ENCODE results near the gene SOX13.

DNA sequence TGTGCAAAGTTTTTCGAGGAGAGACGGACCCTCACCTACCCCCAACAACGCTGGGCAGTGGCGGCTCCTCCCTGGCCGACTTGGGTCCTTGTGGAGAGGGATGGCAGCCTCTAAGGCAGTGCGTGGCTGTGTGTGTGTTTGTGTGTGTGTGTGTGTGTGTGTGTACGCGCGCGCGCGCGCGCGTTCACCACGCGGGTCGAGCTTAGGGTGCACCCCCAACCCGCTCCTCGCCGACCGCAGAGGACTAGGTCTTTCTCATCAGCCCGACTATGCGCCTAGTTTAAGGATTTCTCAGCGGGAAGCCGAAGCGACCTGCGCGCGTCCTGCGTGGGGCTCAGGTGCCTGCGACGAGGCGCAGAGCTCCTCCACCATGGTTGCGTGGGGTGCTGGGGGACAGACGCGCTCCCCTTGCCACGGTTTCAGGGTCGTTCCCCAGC lies 940 bp downstream of the SOX13 start:
- no peak for TF ChIP-seq POLR2A (IDR thresholded peaks at IDR 0.05)
- TF ChIP-seq, protein P1, sequence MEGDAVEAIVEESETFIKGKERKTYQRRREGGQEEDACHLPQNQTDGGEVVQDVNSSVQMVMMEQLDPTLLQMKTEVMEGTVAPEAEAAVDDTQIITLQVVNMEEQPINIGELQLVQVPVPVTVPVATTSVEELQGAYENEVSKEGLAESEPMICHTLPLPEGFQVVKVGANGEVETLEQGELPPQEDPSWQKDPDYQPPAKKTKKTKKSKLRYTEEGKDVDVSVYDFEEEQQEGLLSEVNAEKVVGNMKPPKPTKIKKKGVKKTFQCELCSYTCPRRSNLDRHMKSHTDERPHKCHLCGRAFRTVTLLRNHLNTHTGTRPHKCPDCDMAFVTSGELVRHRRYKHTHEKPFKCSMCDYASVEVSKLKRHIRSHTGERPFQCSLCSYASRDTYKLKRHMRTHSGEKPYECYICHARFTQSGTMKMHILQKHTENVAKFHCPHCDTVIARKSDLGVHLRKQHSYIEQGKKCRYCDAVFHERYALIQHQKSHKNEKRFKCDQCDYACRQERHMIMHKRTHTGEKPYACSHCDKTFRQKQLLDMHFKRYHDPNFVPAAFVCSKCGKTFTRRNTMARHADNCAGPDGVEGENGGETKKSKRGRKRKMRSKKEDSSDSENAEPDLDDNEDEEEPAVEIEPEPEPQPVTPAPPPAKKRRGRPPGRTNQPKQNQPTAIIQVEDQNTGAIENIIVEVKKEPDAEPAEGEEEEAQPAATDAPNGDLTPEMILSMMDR (IDR thresholded peaks at IDR 0.05), result no peak

Data from transverse colon (tissue), 3 donors.